Inflammatory macrophage treated with lipopolysaccharide for 1 hour (primary cell): Measurements from ENCODE around the gene CLEC2B.

Experiments
- DNase-seq, 2 donors: peaks; one replicate each; pipeline ENCODE4 v3.0.0-alpha.2; 2020 to 2022

Gene CLEC2B

GRCh38 chr12:9806714-9807113 lies 62.4 kb downstream of the CLEC2B start:
- DNase-seq: no peak

GRCh38 chr12:9805883-9806282 lies 63.3 kb downstream of the CLEC2B start:
- no peak for DNase-seq
